ENCODE measurements around the gene APOM. TPM values are rescaled to one million over a fixed set of nuclear protein-coding genes. Genes with fewer than 3 reads are reported as not detected.

APOM gene
- total and polyA plus RNA-seq, 2 of the 4 experiments (the other 2 are of a cell fraction) = 1.4 to 3.8 TPM

DNA sequence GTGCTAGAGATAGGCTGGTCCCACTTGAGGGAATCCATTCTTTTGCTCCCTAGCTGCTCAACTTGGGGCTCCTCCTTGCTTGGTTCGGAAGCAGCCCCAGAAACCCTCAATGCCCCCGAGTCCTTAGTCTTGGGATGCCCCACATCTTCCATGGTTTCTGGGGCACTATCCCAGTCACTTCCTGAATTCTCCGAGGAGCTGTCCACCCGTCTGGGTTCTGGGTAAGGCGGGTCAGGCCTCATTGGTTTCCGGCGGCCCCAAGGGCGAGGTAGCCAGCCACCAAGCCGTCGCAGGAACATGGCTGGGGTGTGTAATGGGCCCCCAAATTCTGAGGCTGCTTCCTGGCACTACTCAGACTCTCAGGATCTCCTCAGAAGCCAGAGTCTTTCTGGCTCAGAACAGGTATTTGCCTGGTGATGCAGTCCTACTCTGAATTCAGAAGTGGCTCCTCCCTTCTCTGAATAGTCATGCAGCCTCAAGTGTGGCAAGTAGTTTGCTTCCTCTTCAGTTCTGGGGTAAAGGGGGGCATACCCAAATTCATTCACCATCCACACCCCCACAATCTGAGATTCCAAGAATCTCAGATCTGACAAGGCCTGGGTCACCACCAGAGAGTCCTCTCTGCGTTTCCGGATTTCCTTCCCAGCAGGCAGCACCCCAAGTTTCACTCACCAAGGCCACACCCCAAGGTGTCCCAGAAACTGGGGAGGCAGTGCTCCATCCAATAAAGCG is 4.1 kb downstream of the APOM start:
- ATAC-seq (ENCODE audit: low read depth) (no peak; the same call in 1 of the 2 replicates), DNase-seq (peak; percentile 23)
- ChIA-PET CTCF (no interaction called here), POLR2A (ENCODE audit: unreplicated experiment) (interaction anchor here (1.0 to 1.1 kb wide), 2 partner anchors 43 to 161 kb away, joined by 3 read pairs; partner anchors contain the start of gene ABHD16A)
- in situ Hi-C loops (cut with MboI; ENCODE audit: low sequenced_read_pairs) (no loop called here), intact Hi-C loops (cut with micrococcal nuclease) (loop anchor here (5.0 kb wide), 1 partner anchor 172 kb away; no protein-coding TSS in a partner anchor), dilution Hi-C loops (cut with HindIII; ENCODE audit: low sequenced_read_pairs, unreplicated experiment) (no loop called here)
- peaks cover 21% of the 10 kb centered on the region for H3K4me1 ChIP-seq (ENCODE audit: control insufficient read depth, insufficient read depth, low read length)
- H3K4me2 ChIP-seq (ENCODE audit: low read depth, low read length) = peak overlapping the region; percentile 87
- BruUV-seq (replicated peaks) = TSS peak; percentile 43
- peak overlapping the region; percentile 89 for H2AFZ ChIP-seq (replicated peaks; ENCODE audit: low read length, poor library complexity)
- H3K4me3 ChIP-seq (ENCODE audit: insufficient read depth, low read depth, low read length) = peak overlapping the region; percentile 92
- peak overlapping the region; percentile 98 for H3K9ac ChIP-seq (ENCODE audit: low read depth, low read length)
- peaks cover 15% of the 10 kb centered on the region for H3K36me3 ChIP-seq (ENCODE audit: control insufficient read depth, insufficient read depth, low read length)
- peak overlapping the region; percentile 86 for H4K91ac ChIP-seq (ENCODE audit: insufficient read depth, low read depth, low read length)
- peak overlapping the region; percentile 47; the same call in 1 of the 2 replicates for H3K18ac ChIP-seq (ENCODE audit: low read depth, low read length)
- H3K9me1 ChIP-seq (ENCODE audit: insufficient read depth, low read length) = peaks cover 17% of the 10 kb centered on the region; the same call in 1 of the 2 replicates
- peak overlapping the region; percentile 57 for H3K23ac ChIP-seq (ENCODE audit: low read depth, low read length)
- H2BK120ac ChIP-seq (ENCODE audit: low read depth, low read length) = peak overlapping the region; percentile 18; the same call in 1 of the 2 replicates
- H3K79me1 ChIP-seq (ENCODE audit: low read depth in 1 of 2, low read length in 2 of 2) = peaks cover 26 to 80% of the 10 kb centered on the region in 2 experiments; a peak in 3 of 4 replicates
- H2AK5ac ChIP-seq (ENCODE audit: low read depth, low read length) = peak overlapping the region; percentile 89
- peak overlapping the region; percentile 90 for H3K56ac ChIP-seq (ENCODE audit: extremely low read depth, insufficient read depth, low read length)
- H2BK15ac ChIP-seq (ENCODE audit: low read depth, low read length) = no peak overlapping the region
- peak overlapping the region; percentile 88 for H3K4ac ChIP-seq (ENCODE audit: low read depth, low read length)
- H4K8ac ChIP-seq (ENCODE audit: low read depth in 2 of 2, low read length in 2 of 2) = peak overlapping the region; percentile 82 to 95
- H3K14ac ChIP-seq (replicated peaks; ENCODE audit: low read depth, low read length) = peak overlapping the region; percentile 95
- H2BK5ac ChIP-seq (ENCODE audit: low read depth, low read length, poor library complexity, severe bottlenecking) = peak overlapping the region; percentile 78
- H2AK9ac ChIP-seq (replicated peaks; ENCODE audit: low read depth, low read length, poor library complexity) = peak overlapping the region; percentile 90
- no peaks in the 10 kb centered on the region for H3K9me3 ChIP-seq (ENCODE audit: control insufficient read depth, insufficient read depth, low read length)
- no peaks in the 10 kb centered on the region for H3K27me3 ChIP-seq (ENCODE audit: control insufficient read depth, insufficient read depth, low read length)
- H4K5ac ChIP-seq (ENCODE audit: low read depth, low read length) = peak overlapping the region; percentile 57
- peak overlapping the region; percentile 93 for H3K27ac ChIP-seq (ENCODE audit: insufficient read depth, low read length)
- no peak overlapping the region for H2BK20ac ChIP-seq (ENCODE audit: low read depth, low read length)
- H4K20me1 ChIP-seq (ENCODE audit: insufficient read depth, low read length) = peaks cover 17% of the 10 kb centered on the region
- 39% methylated on average over 7 of the region's 13 CpGs; no CpG with 5 or more reads in 1 of the 2 experiments for WGBS, 2 experiments (ENCODE audit: extremely low coverage in 2 of 2, insufficient read length in 1 of 2)
- TF ChIP-seq SMC3 (IDR thresholded peaks at IDR 0.05; ENCODE audit: low read depth, low read length) (no peak), RAD21 (IDR thresholded peaks at IDR 0.05; ENCODE audit: low read length) (no peak), MAZ (IDR thresholded peaks at IDR 0.05; ENCODE audit: borderline replicate concordance, low read depth, low read length) (no peak), CHD1 (IDR thresholded peaks at IDR 0.05; ENCODE audit: low read depth, low read length) (no peak), RCOR1 (IDR thresholded peaks at IDR 0.05; ENCODE audit: insufficient replicate concordance, low read length) (no peak), FOS (IDR thresholded peaks at IDR 0.05; ENCODE audit: low read depth, low read length) (no peak)
- TF ChIP-seq, protein P1, sequence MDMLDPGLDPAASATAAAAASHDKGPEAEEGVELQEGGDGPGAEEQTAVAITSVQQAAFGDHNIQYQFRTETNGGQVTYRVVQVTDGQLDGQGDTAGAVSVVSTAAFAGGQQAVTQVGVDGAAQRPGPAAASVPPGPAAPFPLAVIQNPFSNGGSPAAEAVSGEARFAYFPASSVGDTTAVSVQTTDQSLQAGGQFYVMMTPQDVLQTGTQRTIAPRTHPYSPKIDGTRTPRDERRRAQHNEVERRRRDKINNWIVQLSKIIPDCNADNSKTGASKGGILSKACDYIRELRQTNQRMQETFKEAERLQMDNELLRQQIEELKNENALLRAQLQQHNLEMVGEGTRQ (IDR thresholded peaks at IDR 0.05; ENCODE audit: low read depth, low read length) = no peak

All from IMR-90 (cell line).